Psoas muscle (tissue), 8 donors: ENCODE measurements around the gene ENAH. TPM values are rescaled to one million over a fixed set of nuclear protein-coding genes. Genes with fewer than 3 reads are reported as not detected.

ENCODE experiments used
- ATAC-seq, 4 donors: fragments of 200-7000 bp; cut with Tn5 transposase; one replicate each; pipeline ENCODE4 v1.9.1; 2020; ENCODE audit warnings: moderate library complexity in 3 of 4, mild to moderate bottlenecking in 2 of 4
- DNase-seq, 2 donors: peaks; one replicate each; pipeline ENCODE4 v3.0.0-alpha.2; 2020
- H3K27ac ChIP-seq: fragments of 200-600 bp; one replicate; pipeline ENCODE4 v1.8.0; 2022
- H3K27me3 ChIP-seq, 3 donors: fragments of 200-600 bp in 1 of 3; one replicate each; pipeline versions ENCODE4 v1.6.1 to v1.8.0; 2013 to 2022; ENCODE audit warnings: low read length in 2 of 3, mild to moderate bottlenecking in 2 of 3, moderate library complexity in 1 of 3; ENCODE audit not compliant: insufficient read depth in 3 of 3
- H3K36me3 ChIP-seq, 2 donors: fragments of 200-600 bp in 1 of 2; one replicate each; pipeline versions ENCODE4 v1.6.1 to v1.8.0; 2013 to 2022; ENCODE audit warnings: low read depth in 1 of 2, mild to moderate bottlenecking in 1 of 2, moderate library complexity in 1 of 2; ENCODE audit not compliant: insufficient read depth in 1 of 2
- H3K4me1 ChIP-seq: fragments of 200-600 bp; one replicate; pipeline ENCODE4 v1.8.0; 2022
- H3K4me3 ChIP-seq: fragments of 200-600 bp; one replicate; pipeline ENCODE4 v1.8.0; 2022; ENCODE audit warnings: mild to moderate bottlenecking
- H3K9me3 ChIP-seq: fragments of 200-600 bp; one replicate; pipeline ENCODE4 v1.8.0; 2022
- CTCF ChIP-seq: fragments of 200-600 bp; IDR thresholded peaks from one replicate; pipeline ENCODE4 v1.8.0; 2022; ENCODE audit warnings: antibody characterized with exemption
- WGBS, 3 donors: extraction: QIAGEN DNeasy Blood & Tissue Kit; methylation state at CpG; one replicate each; pipeline versions ENCODE4 v1.1.6 to v1.1.7; 2013; 5-methylcytosine and 5-hydroxymethylcytosine counted together
- intact Hi-C, 2 donors: fragments of 100-400 bp; cut with DNase I; formaldehyde crosslinking; loops; one replicate each; pipeline versions ENCODE4 v1.11.0 to v1.14.2; 2022
- polyA plus RNA-seq, 3 donors: library from polyadenylated mRNA; stranded (reverse); fragments of 200-250 nt; gene quantifications; one replicate each; pipeline ENCODE4 v1.2.3, GENCODE V29; 2013
- total RNA-seq, 4 donors: library from RNA; stranded (reverse); fragmentation: NEBNext Ultra II Directional in 2 of 4; extraction: Animal tissue kit (Norgen Biotek cat#: 25700) in 2 of 4; gene quantifications; one replicate each; pipeline versions ENCODE4 v1.2.1 to v1.2.4, GENCODE V29; 2021 to 2023
- donor health status: healthy with polysubstance abuse.
- donor health status: DM: no; HTN: no; CAD: no; lungs with moderate emphysema.
- donor health status: Bipolar disorder and iron deficiency.
- donor health status: healthy.
- donor health status: DM: yes; HTN: yes; CAD: no.
- donor health status: DM: no; HTN: no; CAD: no.
- donor health status: DM: no; HTN: no; CAD: no.
- donor health status: DM: yes; HTN: yes; CAD: no.

Gene ENAH
- total and polyA plus RNA-seq, 7 donors: 17.1 to 262 (median 119) TPM

GRCh38 chr1:225462714-225463574 is 190.0 kb downstream of the ENAH start:
- no peak for TF ChIP-seq CTCF
- H3K36me3 ChIP-seq: no peaks in the 10 kb centered on the region
- H3K9me3 ChIP-seq: no peaks in the 10 kb centered on the region
- no peak overlapping the region for H3K27ac ChIP-seq
- WGBS, 3 donors: 43 to 52% (median 43%) methylated on average over 15 of the region's 15 CpGs
- intact Hi-C loops: no loop called here
- no peaks in the 10 kb centered on the region for H3K4me1 ChIP-seq
- H3K4me3 ChIP-seq: no peak overlapping the region
- no peaks in the 10 kb centered on the region for H3K27me3 ChIP-seq
- ATAC-seq (no peak), DNase-seq (peak in 1 of 2 donors; percentile 23)

GRCh38 chr1:225462429-225462713 is 190.6 kb downstream of the ENAH start:
- Histone ChIP-seq H3K9me3 (no peaks in the 10 kb centered on the region), H3K27ac (no peak overlapping the region), H3K27me3 (no peaks in the 10 kb centered on the region), H3K36me3 (no peaks in the 10 kb centered on the region), H3K4me3 (no peak overlapping the region), H3K4me1 (no peaks in the 10 kb centered on the region)
- intact Hi-C loops: no loop called here
- DNase-seq: peak in 1 of 2 donors; percentile 36
- ATAC-seq: no peak
- WGBS, 3 donors: 24 to 30% (median 29%) methylated on average over 5 of the region's 5 CpGs
- no peak for TF ChIP-seq CTCF

GRCh38 chr1:225461533-225462428 is 191.1 kb downstream of the ENAH start:
- DNase-seq: peak in 1 of 2 donors; percentile 56
- no peak overlapping the region for H3K4me3 ChIP-seq
- H3K36me3 ChIP-seq: no peaks in the 10 kb centered on the region
- no peaks in the 10 kb centered on the region for H3K27me3 ChIP-seq
- intact Hi-C loops: no loop called here
- no peaks in the 10 kb centered on the region for H3K9me3 ChIP-seq
- no peaks in the 10 kb centered on the region for H3K4me1 ChIP-seq
- H3K27ac ChIP-seq: no peak overlapping the region
- 51 to 59% (median 54%) methylated on average over 17 to 19 of the region's 19 CpGs for WGBS, 3 donors
- no peak for TF ChIP-seq CTCF
- ATAC-seq: peak; percentile 54 to 74 (median 69)

- no peak for TF ChIP-seq CTCF
- H3K4me1 ChIP-seq: no peaks in the 10 kb centered on the region
- intact Hi-C loops: no loop called here
- H3K4me3 ChIP-seq: no peak overlapping the region
- H3K9me3 ChIP-seq: no peaks in the 10 kb centered on the region
- peak in 1 of 2 donors; percentile 28 for DNase-seq
- H3K27me3 ChIP-seq: no peaks in the 10 kb centered on the region
- WGBS, 3 donors: 65 to 70% (median 65%) methylated on average over 8 of the region's 8 CpGs
- H3K36me3 ChIP-seq: no peaks in the 10 kb centered on the region
- H3K27ac ChIP-seq: no peak overlapping the region
- peak in 1 of 4 donors; percentile 9 for ATAC-seq
Measured at GRCh38 chr1:225460737-225461532, 192.0 kb downstream of the ENAH start.
